HG03135 (cell line): ENCODE data around the gene NEDD8.

Experiments used
- ATAC-seq: cut with Tn5 transposase; IDR thresholded peaks from one replicate; pipeline ENCODE4 v1.9.1; 2021; ENCODE audit warnings: mild to moderate bottlenecking, moderate library complexity; ENCODE audit not compliant: unreplicated experiment

The NEDD8 gene

GRCh38 chr14:24264298-24264697, 32.1 kb upstream of the NEDD8 start:
- no peak for ATAC-seq

DNA sequence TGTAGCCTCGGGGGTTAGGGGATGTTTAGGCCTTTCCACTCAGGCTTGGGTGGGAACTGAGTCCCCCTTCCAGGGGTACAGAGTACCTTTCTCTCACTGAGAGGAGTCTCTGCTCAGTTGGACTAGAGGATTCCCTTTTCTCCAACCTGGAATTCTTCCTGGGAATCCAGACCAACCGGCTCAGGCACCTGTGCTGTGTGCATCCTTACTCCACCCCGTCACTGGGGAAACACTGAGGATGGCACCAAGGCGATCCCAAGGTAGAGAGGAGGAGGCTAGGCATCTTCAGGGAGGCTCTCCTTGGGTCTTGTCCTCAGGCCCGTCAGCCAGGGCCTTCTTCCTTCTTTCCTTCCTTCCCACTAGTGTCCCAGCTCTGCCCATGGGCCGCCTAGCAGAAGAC, 31.7 kb upstream of the NEDD8 start:
- no peak for ATAC-seq

GRCh38 chr14:24262821-24263733, 30.9 kb upstream of the NEDD8 start, which contains the start of gene TGM1:
Gene TGM1 (minus strand): TSS chr14:24263177. CDS start chr14:24262352, 825 bp downstream.
- ATAC-seq = no peak

DNA sequence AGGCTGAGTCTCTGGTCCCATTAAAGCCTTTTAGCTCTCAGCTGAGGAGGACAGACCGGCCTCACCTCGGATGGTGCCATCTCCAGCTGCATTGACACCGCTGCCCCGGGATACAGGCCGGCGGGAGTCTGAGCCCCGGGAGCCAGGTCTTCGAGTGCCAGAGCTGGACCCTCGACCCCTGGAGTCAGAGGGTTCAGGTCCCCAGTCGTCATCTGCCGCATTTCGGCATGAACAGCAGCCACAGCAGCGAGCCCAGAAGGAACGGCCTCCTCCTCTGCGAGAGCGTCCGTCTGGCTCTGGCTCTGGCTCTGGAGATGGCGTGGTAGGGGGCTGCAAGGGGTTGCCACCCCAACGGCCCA, 29.8 kb upstream of the NEDD8 start:
- ATAC-seq = no peak

- ATAC-seq = no peak
These were observed 29.2 kb upstream of the NEDD8 start for GRCh38 chr14:24261256-24261968.

DNA sequence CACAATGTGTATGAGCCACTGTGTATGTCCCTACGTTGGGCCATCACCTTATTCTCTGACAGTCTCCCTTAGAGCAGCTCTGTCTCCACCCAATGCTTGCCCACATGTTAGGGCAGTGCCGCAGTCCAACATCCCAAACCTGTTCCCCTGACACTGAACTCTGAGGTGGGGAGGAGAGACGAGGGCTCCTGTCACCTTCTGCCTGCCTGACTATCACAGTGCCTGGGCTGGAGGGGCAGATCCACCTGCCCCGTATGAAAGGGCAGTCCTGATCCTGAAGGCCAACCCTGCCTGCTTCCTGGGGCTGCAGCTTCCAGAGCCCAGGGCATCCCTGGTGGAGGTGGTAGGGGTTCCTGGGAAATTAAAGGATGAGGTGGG, 28.6 kb upstream of the NEDD8 start:
- ATAC-seq = no peak

- no peak for ATAC-seq
These were observed 28.0 kb upstream of the NEDD8 start for GRCh38 chr14:24260026-24260779.

GRCh38 chr14:24259282-24260025, 27.3 kb upstream of the NEDD8 start:
- ATAC-seq = no peak

GRCh38 chr14:24258548-24259265, 26.5 kb upstream of the NEDD8 start:
- ATAC-seq = no peak

- no peak for ATAC-seq
These were observed 26.0 kb upstream of the NEDD8 start for GRCh38 chr14:24258119-24258518.

DNA sequence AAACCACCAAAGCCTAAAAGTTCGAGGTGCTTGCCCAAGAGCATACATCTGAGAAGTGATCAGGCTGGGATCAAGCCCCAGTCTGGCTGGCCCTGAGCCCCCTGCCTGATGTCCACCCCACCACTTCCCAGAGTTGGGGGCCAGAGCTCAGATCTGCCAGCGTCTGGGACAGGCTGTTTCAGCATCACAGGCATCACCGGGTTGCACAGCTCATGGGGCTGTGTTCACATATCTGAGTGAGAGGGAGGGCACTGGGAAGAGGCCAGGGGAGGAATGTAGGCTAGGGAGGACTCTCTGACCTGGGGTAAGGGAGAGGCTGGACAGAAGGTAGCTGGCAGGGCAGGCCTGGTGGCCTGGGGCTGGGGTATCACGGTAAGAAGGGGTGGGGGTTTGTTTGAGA, 24.8 kb upstream of the NEDD8 start:
- ATAC-seq = no peak

DNA sequence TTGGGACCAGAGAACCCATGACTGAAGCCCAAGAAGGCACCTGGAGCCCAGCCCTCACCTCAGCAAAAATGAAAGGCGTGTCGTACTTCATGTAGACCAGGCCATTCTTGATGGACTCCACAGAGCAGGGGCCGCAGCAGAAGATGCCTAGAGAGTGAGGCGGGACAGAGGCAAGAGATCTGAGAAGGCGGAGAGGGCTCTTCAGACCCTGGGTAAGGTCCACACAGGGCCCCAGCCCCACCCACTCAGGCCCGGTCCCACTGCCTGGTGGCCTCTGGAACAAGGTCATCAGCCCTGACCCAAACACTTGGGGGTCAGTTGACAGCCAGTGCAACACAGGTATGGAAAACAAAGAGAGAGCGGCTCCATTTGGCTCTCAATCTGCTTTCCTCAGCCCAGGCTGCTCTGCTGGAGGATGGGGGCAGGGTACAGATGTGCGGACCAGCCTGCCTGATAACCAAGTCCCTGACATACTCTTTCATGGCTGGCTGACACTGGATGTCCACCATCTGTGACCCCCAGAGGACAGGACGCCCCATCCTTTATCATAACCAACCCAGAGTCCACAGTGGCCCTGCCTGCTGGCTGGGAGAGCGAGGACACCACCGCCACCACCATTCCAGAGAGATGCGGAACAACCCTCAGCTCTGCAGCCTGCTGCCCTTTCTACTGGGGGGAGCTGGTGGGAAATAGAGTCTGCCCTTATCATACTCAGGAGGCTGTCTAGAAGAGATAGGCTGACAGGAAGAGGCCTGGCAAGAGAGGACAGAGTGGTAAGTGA, 24.0 kb upstream of the NEDD8 start:
- ATAC-seq = no peak

GRCh38 chr14:24255438-24255837, 23.3 kb upstream of the NEDD8 start:
- no peak for ATAC-seq

- ATAC-seq = no peak
These were observed 22.6 kb upstream of the NEDD8 start for GRCh38 chr14:24254630-24255392.

DNA sequence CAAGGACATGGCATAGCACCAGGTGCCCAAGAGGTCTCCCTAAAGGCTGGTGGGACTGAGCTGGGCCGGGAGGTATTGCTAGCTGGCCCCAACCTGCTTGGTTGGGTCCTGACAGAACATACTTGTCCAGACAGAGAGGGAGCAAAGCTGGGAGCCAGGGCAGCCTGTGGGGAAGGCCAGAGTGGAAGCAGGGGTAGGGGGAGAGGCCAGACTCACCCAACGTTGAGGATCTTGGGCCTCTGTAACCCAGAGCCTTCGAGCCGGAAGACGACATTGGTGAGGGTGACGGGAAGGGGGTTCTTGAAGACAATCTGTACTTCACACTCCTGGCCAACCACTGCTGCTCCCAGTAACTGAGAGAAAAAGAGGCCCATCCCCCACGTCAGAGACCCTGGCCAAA, 21.8 kb upstream of the NEDD8 start:
- ATAC-seq = no peak

GRCh38 chr14:24252289-24253124, 20.3 kb upstream of the NEDD8 start:
- ATAC-seq = no peak

- ATAC-seq = no peak
These were observed 19.7 kb upstream of the NEDD8 start for GRCh38 chr14:24251880-24252288.

DNA sequence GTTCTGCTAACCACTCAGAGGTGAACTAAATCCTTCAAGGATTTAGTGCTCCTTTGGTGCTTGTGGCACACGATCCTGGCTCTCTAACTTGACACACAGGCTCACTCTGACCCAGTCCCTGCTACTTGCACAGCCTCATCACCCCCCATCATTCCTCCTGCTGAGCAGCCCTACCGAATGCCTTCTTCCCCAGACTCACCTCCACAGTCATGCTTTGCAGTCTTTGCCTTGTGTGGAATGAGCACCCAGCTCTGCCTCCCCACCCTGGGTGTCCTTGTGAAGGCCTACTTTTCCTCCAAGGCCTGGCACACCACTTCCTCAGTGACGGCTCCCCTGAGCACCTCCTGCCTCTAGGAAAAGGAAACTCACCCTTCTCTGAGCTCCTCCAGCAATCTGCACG, 18.2 kb upstream of the NEDD8 start:
- ATAC-seq = no peak
